Stimulated activated effector memory CD8-positive, alpha-beta T cell treated with anti-CD3 and anti-CD28 coated beads, Interleukin-12 subunit alpha, Interleukin-12 subunit beta, amount 100 ng/mL, for 72 hours (primary cell): ENCODE results near the gene CCDC51.
A peak's percentile ranks its signal among the peaks of the same experiment; 100 is the strongest.

Experiments
- ATAC-seq: fragments of 150-1000 bp; cut with Tn5 transposase; 2 replicates; pipeline ENCODE4 v1.10.0; 2021
- DNase-seq, 2 donors: peaks; one replicate each; pipeline ENCODE4 v3.0.0; 2021 to 2022; ENCODE audit warnings: low spot score in 2 of 2
- H3K27ac Mint-ChIP-seq: one replicate; pipeline ENCODE4 v1.8.0; 2022; ENCODE audit warnings: mild to moderate bottlenecking, mixed read lengths
- H3K36me3 Mint-ChIP-seq: one replicate; pipeline ENCODE4 v1.8.0; 2022; ENCODE audit warnings: mild to moderate bottlenecking, mixed read lengths
- H3K4me1 Mint-ChIP-seq: one replicate; pipeline ENCODE4 v1.8.0; 2022; ENCODE audit warnings: mixed read lengths
- H3K4me3 Mint-ChIP-seq: one replicate; pipeline ENCODE4 v1.8.0; 2022; ENCODE audit warnings: mild to moderate bottlenecking, mixed read lengths
- H3K9me3 Mint-ChIP-seq: one replicate; pipeline ENCODE4 v1.8.0; 2022; ENCODE audit warnings: mixed read lengths

Gene CCDC51

DNA sequence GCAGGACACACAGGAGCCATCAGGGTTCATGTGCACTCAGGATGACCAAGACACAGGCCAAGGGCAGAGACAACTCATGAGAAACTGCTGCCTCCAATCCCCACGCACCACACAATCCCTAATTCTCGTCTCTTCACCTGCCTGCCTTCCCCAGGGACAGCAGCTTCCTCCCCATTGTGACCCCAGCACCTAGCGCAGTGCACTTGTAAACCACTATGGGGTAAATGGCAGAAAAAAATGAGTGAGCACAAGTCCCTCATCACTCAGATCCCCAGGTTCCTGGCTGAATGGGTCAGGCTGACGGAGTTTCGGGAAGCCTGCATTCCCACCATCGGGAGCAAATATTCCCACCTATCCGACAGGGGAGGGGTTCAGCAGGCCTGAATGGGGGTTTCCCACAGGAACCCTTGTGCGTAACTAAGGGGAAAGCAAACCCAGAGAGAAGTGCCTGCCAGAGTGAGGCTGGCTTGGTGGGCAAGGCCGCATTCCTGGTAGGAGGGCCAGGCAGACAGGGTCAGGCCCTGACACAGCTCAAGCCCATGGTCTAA is 28.8 kb downstream of the CCDC51 start:
- H3K4me3 Mint-ChIP-seq: no peak overlapping the region
- DNase-seq (no peak), ATAC-seq (no peak)
- H3K4me1 Mint-ChIP-seq: no peaks in the 10 kb centered on the region
- no peak overlapping the region for H3K27ac Mint-ChIP-seq
- H3K36me3 Mint-ChIP-seq: no peaks in the 10 kb centered on the region
- H3K9me3 Mint-ChIP-seq: no peaks in the 10 kb centered on the region

DNA sequence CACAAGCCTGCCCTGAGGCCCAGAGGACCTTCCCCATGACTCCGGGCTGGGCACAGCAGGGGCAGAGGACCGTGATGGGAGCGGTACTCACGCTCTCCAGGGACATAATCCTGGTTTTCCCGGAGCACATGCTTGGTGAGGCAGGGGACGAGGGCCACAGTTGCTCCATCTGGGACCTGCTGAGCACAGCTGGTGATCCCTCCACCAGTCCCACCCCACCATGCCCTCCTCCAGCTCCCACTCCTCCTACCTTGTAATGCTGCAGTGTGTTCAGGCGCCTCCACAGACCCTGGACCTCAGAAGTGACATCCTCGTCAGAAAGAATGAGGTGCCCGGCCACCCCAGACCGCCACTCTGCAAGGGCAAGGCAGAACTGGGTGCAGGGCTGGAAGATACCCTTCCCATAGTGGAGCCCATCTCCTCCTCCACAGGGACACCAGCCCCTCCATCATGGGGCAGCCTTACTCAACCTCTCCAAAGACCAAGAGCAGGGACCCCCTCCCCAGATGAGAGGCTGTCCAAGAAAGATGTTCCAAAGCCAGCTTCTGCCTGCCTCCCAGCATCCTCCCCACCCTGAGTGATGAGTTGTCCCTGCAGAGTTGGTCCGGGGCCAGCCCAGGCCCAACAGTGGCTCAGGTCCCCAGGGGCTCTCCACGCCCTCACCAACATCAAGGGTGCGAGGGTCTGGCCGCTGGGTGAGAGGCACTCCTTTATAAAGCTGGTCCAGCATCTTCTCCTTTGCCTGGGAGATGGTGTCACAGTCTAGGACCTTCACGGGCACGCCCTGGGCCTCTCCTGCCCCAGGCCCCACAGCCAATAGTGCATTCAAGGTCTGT is 29.5 kb downstream of the CCDC51 start:
- ATAC-seq (no peak), DNase-seq (no peak)
- Mint-ChIP-seq H3K9me3 (no peaks in the 10 kb centered on the region), H3K36me3 (no peaks in the 10 kb centered on the region), H3K4me3 (no peak overlapping the region), H3K4me1 (no peaks in the 10 kb centered on the region), H3K27ac (peak overlapping the region; percentile 20)

- no peak for ATAC-seq
- Mint-ChIP-seq H3K4me1 (no peaks in the 10 kb centered on the region), H3K36me3 (no peaks in the 10 kb centered on the region), H3K9me3 (no peaks in the 10 kb centered on the region), H3K27ac (peak overlapping the region; percentile 20), H3K4me3 (no peak overlapping the region)
- no peak for DNase-seq
Measured at GRCh38 chr3:48409291-48410201, 30.4 kb downstream of the CCDC51 start.

DNA sequence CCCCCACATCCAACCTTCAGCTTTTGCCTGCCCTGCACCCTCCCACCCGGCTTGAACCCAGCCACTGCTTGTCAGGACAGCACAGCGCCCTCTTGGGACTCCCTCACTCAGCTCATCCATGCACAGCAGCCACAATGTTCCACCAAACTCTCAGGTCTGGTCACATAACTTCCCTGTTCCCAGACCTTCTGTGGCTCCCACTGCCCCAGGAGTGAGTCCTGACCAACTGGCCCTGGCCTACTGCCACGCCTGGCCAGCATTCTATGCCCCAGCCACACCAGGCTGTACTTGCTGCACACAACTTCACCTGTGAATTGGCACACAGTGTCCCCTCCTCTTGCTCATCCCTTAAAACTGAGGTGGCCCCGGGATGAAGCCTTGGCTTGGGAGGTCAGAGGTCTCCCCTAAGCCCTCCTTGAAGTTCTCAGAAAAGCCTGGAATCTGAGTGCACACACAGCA is 31.1 kb downstream of the CCDC51 start:
- Mint-ChIP-seq H3K36me3 (no peaks in the 10 kb centered on the region), H3K9me3 (no peaks in the 10 kb centered on the region), H3K27ac (peak overlapping the region; percentile 14), H3K4me1 (no peaks in the 10 kb centered on the region), H3K4me3 (no peak overlapping the region)
- DNase-seq: no peak
- ATAC-seq: no peak

DNA sequence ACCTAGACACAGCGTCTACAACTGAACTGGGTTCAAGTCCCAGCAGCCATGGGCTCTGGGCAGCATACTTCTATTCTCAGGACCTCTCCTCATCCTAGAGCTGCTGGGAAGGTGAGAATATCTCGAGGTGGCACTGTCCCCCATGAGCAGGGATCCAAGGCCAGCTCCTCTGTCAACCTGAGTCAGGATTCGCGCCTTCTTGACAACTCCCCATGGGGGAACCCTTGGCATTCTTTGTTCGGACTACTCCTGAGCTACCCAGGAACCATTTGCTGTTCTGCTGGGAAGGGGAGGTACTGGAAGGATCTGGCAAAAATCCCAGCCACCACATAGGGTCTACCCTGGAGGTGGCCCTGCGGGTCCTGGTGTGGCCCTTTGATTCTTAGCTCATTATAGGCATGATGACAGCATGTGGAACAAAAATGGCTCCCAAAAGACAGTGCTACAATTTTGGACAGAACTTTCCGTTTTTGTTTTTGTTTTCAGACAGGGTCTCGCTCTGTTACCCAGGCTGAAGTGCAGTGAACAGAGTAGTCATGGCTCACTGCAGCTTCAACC is 32.3 kb downstream of the CCDC51 start:
- H3K9me3 Mint-ChIP-seq: no peaks in the 10 kb centered on the region
- H3K27ac Mint-ChIP-seq: peak overlapping the region; percentile 63
- ATAC-seq (no peak), DNase-seq (peak in 1 of 2 donors; percentile 39)
- H3K4me3 Mint-ChIP-seq: no peak overlapping the region
- no peaks in the 10 kb centered on the region for H3K36me3 Mint-ChIP-seq
- no peaks in the 10 kb centered on the region for H3K4me1 Mint-ChIP-seq

DNA sequence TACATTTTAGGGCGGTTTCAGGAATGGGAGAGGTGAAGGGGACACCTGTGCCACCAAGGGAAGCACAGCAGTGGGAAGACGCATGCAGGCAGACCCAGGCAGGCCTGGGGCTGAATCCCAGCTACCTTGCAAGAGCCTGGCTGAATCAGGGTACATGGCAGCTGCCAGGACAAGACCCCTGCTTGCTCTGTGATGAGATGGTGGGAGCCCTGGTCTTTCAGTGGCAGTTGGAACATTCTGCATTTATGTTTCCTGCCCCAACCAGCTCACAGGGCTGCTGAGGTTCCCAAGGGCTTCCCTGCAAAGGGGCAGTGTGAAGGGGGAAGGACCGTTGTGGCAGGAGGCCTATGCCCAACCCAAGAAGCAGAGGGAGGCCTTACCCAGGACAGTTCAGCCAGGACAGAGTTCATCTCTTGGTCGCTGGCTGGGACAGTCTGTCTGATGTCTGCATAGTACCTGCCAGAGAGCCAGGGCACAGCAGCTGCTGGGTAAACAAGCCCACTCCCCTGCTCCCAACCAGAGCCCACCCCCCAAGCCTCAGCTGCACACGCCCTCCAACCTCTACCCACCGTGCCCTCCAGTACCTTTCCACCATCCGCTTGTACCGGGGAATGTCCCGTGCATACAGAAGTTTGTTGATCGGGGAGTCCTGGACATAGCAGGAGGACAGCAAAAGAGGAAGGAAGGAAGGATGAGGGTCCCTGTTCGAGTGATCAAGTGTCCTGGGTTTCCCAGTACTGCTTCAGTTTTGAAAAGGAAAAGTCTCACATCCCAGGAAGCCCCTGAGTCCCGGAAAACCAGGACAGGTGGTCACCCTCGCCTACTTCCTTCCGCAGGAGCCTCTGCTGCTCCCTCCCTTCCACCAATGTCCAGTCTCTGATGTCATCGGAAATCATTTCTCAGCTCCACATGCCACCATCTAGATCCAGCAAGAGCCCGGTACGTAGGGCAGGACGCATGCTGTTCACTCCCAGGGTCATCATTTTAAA is 33.2 kb downstream of the CCDC51 start:
- peak in 1 of 2 donors; percentile 46 for DNase-seq

GRCh38 chr3:48405971-48406370 is 33.9 kb downstream of the CCDC51 start:
- peak overlapping the region; percentile 63 for H3K27ac Mint-ChIP-seq
- no peaks in the 10 kb centered on the region for H3K36me3 Mint-ChIP-seq
- no peak for ATAC-seq
- no peaks in the 10 kb centered on the region for H3K9me3 Mint-ChIP-seq
- DNase-seq: no peak
- H3K4me3 Mint-ChIP-seq: no peak overlapping the region
- no peaks in the 10 kb centered on the region for H3K4me1 Mint-ChIP-seq

More for the DNA sequence above, 33.2 kb downstream of the CCDC51 start:
- Mint-ChIP-seq H3K4me3 (no peak overlapping the region), H3K9me3 (no peaks in the 10 kb centered on the region), H3K4me1 (no peaks in the 10 kb centered on the region), H3K36me3 (no peaks in the 10 kb centered on the region), H3K27ac (peak overlapping the region; percentile 63)
- ATAC-seq: no peak

DNA sequence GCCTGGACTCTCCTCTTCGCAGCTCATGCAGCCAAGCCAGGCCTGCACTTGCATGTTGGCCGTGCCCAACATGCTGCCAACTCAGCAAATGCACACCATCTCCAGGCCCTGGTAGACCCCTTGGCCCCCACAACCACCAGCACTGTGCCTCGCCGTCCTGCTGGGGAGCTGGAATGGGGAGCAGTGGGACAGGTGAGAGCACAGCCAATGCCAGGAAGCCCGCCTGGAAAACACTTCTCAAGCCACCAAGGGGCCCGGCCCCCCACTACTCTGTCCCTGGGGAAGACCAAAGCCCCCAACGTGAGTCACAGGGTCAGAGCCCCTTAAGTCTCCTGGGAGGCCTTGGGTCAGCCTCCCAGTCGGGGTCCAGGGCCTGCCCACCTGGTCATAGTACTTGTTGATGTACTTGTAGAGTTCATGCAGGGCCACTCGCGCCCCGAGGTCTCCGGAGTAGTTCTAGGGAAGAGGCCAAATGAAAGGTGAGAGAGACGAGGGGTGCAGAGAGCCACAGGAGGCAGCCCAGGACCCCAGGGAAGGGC is 34.5 kb downstream of the CCDC51 start:
- no peaks in the 10 kb centered on the region for H3K9me3 Mint-ChIP-seq
- no peaks in the 10 kb centered on the region for H3K36me3 Mint-ChIP-seq
- peak overlapping the region; percentile 17 for H3K27ac Mint-ChIP-seq
- ATAC-seq (no peak), DNase-seq (peak; percentile 1 to 45)
- no peak overlapping the region for H3K4me3 Mint-ChIP-seq
- H3K4me1 Mint-ChIP-seq: no peaks in the 10 kb centered on the region

- peak in 1 of 2 donors; percentile 43 for DNase-seq
- Mint-ChIP-seq H3K4me1 (no peaks in the 10 kb centered on the region), H3K27ac (no peak overlapping the region), H3K36me3 (no peaks in the 10 kb centered on the region), H3K4me3 (no peak overlapping the region), H3K9me3 (no peaks in the 10 kb centered on the region)
- no peak for ATAC-seq
Measured at GRCh38 chr3:48404440-48405342, 35.2 kb downstream of the CCDC51 start.

- H3K36me3 Mint-ChIP-seq: no peaks in the 10 kb centered on the region
- H3K9me3 Mint-ChIP-seq: no peaks in the 10 kb centered on the region
- H3K4me3 Mint-ChIP-seq: no peak overlapping the region
- peak overlapping the region; percentile 66 for H3K27ac Mint-ChIP-seq
- ATAC-seq: no peak
- peak in 1 of 2 donors; percentile 41 for DNase-seq
- no peaks in the 10 kb centered on the region for H3K4me1 Mint-ChIP-seq
Measured at GRCh38 chr3:48403533-48404439, 36.1 kb downstream of the CCDC51 start.

GRCh38 chr3:48402907-48403306 is 37.0 kb downstream of the CCDC51 start:
- DNase-seq (no peak), ATAC-seq (no peak)
- Mint-ChIP-seq H3K4me1 (no peaks in the 10 kb centered on the region), H3K36me3 (no peaks in the 10 kb centered on the region), H3K9me3 (no peaks in the 10 kb centered on the region), H3K27ac (peak overlapping the region; percentile 66), H3K4me3 (no peak overlapping the region)

DNA sequence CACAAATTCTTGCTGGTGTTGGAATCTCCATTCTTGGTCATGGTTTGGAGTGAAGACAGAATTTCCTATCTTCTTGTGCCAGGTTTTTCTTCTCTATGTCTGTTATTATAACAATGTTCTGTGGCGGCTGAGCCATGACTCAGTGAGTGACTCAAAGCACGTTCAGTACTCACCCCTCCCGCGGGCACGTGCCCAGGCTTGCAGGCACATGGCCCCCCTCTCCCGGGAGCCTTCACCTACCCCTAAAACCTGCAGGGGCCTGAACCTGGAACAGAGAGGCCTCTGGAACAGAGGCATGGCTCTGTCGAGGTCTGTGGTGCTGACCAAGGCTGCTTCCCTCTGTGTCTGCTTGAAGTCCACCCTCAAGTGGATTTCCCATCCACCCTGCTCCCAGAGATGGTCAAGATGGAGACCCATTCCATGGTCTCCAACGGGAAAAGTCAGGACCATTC is 37.6 kb downstream of the CCDC51 start:
- Mint-ChIP-seq H3K4me3 (no peak overlapping the region), H3K36me3 (no peaks in the 10 kb centered on the region), H3K9me3 (no peaks in the 10 kb centered on the region), H3K4me1 (no peaks in the 10 kb centered on the region), H3K27ac (peak overlapping the region; percentile 66)
- peak; percentile 1 to 30 for DNase-seq
- no peak for ATAC-seq
